GM18861 (cell line): ENCODE measurements around the gene HOXD1.

Source experiments
- ATAC-seq: cut with Tn5 transposase; IDR thresholded peaks from one replicate; pipeline ENCODE4 v1.9.1; 2021; ENCODE audit not compliant: unreplicated experiment

The HOXD1 gene

DNA sequence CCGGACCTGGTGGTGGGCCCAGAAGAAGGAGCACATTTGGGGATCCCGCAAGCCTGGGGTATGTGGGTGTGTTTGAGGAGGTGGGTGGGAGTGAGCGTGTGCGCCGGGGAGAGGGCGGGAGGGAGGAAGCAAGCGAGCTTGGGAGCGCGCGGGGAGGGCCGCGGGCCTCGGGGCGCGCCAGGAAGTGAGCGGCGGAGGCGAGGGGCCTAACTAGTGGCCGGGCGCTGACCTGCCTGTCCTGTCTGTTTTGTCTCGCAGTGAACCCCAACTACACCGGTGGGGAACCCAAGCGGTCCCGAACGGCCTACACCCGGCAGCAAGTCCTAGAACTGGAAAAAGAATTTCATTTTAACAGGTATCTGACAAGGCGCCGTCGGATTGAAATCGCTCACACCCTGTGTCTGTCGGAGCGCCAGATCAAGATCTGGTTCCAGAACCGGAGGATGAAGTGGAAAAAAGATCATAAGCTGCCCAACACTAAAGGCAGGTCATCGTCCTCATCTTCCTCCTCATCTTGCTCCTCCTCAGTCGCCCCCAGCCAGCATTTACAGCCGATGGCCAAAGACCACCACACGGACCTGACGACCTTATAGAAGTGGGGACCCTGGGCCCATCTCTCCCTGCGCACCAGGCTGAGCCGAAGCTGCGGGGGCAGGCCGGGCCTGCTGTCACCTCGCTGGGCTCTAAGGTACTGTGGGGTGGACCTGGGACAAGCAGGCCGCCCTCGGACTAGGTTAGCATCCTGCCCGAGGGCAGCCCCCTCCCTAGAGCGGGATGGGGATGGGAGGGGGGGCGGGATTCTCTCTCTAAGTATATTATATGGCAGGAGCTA, 35.9 kb upstream of the HOXD1 start:
- no peak for ATAC-seq

DNA sequence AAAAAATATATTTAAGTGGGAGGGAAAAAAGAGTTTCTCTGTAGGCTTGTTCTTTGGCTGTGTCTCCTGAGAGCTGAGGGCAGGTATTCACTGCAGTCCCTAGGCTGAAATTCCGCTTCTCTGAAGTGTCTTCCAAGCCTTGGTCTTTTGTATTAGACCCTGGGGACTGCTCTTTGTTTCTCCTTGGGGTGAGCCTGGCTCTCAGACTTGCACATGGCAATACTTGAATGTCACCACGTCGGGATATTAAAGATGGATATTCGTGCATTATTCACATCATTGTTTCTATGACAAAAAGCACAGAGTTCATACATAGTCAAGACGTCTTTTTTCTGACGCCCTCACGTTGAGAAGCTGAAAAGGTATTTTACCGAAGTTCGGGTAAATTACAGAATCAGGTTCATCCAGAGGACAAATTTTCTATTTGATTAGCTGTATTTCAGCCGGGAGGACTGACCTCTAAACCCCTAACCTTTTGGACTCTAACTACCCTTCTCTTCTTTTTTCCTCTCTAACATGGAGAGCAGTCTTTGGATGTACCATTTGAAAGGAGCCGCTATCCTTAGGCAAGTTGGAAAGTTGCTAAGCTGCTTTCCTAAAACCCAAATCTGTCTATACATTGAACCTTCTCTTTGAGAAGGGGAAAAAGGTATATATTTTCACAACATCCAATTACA, 33.8 kb upstream of the HOXD1 start:
- ATAC-seq, result no peak

DNA sequence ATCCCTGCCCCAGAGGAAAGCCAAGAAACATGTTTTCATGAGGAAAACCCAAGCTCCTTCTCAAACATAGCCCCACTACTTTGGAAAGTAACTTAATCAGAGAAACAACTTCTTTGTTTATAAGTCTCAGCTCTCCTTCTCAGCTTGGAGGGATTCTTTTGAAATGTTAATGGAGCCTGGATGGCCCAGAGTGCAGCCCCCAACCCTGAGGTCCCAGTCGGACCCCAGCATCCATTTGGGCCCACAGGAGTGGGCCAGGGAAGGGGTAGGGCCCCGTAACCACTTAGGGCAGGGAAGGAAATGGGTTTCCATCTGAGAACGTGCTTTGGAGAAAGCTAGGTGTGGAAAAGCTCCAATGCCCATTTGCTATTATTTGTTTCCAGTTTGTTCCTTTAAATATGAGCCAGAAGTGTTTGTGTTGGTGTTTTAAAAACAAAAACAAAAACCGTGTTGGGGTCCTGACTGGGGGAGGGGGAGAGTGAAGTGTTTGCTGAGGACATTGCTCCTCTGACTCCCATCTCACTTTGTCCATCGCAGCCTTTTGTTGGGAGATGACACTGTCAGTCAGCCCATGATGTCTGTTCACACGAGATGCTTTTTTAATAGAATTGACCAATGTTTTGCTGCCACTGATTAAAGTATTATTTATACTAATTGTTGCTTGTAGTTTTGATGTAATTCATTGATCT, 33.0 kb upstream of the HOXD1 start:
- no peak for ATAC-seq

DNA sequence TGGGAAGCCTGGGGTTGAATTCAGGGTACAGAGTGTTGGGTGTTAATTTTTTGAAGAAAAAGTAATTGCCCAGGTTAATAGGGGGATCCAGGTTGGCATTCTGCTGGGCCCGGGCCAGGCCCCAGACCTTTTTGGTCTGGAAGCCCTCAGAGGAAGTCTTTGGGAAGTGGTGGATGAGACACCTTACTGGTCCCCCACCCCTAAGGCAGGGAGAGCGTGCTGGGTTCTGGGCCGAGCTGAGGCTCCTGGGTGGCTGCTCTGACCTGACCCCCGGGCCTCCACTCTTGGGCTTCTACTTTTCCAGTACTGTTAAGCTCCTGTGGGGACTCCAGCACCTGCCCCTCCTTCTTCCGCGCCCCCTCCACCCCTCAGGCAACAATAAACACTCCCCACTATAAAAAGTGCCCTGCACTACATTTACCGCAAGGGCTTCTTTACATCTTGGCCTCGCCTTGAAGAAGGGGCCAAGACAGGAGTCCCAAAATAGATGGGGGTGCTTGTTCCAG, 32.1 kb upstream of the HOXD1 start:
- ATAC-seq, result no peak

DNA sequence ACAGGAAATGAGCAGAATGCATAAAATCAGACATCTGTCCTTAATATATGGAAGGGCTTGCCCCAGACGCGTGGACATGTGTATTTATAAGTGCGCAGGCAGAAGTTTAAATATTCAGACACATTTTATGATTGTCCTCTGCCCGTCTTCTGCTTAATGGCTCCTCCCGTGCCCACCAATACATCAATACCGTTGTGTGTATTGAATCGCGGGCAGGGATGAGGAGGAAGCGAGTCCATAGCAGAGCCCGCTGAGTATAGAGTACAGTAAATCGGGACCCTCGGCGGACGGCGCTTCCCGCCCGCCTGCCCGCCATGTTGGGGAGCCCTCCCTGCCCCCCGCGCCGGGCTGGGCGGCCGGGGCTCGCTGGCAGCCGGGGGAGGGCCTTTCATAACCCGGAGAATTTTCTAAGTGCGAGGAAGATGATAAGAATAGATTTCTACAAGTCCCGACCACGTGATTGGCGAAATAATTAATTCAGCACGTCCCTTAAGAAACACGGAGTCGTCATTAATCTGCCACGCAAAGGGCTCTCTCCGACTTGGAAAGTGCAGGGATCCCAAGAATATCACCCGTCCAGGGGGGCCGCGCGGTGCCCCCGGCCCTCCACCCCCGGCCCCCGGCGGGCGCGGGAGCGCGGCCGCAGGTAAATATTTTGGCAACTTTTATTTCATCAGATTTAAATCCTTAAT, 31.5 kb upstream of the HOXD1 start, which contains the start of gene HOXD3:
TSS of gene HOXD3 (plus strand) at position 501 of the 692 bp plus-strand sequence. CDS start 11,808 bp downstream, outside the sequence.
- ATAC-seq, result no peak

DNA sequence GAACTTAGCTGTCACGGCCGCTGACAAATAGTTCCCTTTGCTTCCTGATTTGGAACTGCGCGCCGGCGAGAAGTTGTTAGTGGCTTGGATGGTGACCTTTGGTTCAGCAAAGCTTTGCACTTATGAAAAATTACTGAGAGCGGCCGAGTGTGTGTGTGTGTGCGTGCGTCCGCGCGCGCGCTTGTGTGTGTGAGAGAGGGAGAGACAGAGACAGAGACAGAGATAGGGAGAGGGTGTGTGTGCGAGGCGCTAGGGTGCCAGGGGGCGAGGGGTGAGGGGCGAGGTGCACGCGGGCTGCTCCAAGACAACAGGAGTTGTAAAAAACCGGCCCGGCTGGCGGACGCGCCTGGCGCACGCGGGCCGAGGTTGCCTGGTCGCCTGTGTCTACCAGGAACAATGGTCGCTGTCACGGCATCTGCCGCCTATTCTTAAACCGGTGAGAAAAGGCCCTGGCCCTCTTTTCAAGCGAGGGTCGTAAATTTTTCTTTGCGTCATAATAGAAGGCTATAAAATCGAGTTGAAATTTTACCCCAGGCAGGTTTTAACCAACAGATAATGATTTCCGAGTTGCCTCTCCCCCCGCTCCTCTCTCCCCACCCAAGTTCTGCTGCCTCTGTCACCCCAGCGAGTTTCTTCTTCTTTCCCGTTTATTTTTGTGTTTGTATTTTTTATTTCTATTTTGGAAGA, 30.8 kb upstream of the HOXD1 start:
- ATAC-seq, result no peak

DNA sequence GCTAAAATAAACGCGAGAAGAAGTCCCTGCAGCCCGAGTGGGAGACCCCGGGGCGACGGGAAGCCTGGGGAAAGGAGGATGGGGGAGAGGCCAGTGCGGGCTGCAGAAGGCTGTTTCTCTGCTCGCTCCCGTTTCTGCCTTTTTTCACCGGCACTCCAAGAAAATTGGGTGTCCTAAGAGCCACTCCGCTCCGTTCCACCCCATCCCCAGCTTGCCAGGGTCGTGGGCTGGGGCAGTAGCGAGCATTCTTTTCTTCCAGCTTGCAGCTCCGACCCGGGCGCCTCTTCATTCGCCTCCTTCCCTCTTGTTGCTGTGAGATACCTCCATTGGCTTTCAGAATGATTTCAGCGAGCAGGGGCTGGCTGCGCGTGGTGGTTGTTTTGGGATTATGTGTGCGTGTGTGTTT, 30.3 kb upstream of the HOXD1 start:
- no peak for ATAC-seq

DNA sequence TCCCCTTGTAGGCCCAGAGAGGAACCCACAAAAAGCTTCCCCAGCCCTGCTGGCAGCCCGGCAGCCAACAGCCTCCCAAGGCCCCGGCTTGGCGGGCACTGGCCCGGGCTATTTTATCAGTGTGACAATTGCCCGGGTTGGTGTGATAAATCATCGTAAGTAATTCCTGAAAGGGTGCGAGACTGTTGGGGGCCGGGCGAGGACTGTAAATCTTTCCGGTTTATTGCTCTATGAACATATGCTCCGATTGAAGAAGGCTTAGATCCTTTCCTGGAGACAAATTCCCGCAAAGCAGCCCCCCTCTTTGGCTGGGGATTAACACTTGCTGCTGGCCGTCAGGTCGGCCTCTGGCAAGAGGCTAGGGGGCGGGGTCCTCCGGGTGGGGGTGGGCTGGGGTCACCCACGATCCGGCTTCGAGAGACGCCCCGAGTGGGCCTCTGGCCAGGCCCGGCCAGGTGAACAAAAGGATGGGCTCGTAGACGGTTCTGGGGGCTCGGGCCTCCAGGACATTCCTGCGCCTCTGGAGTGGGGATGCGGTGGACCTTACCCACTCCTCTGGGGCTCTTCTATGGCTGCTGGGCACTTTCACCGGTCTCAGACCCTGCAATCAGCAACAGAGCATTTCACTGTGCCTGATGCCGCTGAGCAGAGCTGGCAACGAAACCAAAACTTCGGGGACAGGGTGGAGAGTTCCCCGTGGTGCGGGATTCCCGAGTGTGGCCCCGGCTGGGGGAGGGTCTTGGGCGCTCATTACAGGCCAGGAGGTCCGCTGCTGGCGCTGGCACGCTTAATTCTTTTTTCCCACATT, 29.4 kb upstream of the HOXD1 start:
- ATAC-seq, result no peak

DNA sequence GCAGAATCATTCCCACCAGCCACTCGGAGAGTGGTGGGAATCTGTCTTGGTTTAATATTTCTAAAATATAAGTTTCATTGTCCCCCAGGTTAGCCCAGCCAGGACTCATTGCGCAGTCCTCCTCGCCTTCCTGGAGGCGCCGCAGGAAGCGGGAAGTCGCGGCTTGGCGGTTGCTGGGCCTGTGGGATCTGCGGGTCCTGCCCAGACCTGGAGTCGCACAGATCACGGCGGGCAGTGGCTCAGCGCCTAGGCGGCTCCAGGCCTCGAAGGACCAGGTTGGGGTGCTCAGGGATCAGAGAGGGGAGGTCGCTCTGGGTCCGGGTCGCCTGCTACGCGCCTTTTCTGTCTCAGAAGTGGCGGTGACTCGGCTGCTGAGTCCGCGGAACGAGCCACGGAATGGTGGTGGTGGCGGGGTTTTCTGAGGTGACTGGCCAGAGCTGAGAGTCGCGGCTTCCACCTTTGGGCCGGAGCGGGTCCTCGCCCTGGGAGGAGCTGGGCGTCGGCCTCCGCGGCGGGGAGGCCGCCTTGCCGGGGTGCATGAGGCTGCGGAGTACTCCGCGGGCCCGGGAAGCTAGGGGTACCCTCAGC, 28.7 kb upstream of the HOXD1 start:
- no peak for ATAC-seq

DNA sequence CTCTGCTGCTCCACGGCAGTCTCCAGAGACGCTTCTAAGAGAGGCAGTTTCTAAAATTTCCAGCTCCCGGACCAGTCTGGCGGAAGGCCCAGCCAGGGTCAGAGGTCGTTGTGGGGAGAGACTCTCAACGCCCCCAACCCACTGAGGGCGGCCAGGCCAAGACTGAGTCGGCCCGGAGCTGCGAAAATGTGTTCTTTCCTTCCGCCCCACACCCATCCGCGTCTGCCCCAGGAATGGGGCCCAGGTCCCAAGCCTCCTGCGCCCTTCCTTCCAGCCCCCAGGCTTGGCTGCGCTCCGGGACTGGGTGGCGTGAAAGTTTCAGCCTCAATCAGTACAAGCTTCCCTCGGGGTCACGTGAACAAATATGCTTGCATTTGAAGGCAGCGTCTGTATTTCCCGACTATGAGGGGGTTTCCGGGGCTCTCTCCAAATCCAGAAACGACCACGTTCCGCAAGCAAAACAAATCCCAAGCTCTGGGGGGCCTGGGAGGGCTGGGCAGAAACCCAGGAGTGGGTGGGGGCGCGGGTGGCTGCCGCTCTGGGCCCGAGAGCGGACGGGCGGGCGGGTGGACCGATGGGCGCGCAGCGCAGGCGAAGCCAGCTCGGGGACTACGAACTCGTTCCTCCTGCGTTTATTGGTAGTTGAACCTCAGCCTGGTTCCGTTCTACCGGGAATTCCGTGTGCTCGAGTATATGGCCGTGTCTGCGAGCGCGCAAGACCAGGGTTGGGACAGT, 28.1 kb upstream of the HOXD1 start:
- no peak for ATAC-seq

DNA sequence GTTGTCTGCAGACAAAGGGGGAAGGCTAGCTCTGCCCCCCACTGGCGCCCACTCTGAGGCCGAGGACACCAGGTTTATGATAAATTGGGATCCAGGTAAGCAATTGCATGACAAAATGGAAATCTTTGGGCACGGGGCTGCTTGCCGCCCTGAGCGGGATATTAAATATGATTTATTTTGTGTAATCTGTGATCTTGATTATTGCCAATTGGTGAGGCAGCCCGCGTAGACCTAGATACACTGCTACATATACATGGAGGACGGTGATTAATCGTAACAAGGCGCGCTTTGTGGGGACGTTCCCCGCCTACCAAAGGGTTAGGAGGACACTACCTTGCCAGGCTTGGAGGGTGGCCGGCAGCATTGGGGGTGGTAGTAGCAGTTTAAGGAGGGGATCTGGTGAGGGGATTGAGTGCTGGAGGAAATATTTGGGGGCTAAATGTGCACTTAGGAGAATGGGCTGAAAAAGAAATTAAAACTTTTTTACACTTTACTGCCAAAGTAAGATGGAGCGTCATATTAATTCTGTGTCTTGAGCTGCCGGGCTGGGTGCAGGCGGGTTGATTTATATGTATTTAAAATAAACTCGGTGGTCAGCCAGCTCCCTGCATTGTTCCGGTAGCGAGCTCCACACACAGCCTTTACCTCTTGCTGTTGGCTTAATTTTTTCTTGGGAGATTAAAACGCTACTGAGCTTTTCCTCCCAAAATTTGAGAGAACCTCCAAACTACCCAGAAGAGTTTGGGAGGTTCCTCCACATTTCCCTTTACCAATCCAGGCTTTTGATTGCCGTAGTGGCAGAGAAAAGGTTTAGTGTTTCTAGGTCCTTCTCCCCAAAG, 27.3 kb upstream of the HOXD1 start:
- no peak for ATAC-seq

DNA sequence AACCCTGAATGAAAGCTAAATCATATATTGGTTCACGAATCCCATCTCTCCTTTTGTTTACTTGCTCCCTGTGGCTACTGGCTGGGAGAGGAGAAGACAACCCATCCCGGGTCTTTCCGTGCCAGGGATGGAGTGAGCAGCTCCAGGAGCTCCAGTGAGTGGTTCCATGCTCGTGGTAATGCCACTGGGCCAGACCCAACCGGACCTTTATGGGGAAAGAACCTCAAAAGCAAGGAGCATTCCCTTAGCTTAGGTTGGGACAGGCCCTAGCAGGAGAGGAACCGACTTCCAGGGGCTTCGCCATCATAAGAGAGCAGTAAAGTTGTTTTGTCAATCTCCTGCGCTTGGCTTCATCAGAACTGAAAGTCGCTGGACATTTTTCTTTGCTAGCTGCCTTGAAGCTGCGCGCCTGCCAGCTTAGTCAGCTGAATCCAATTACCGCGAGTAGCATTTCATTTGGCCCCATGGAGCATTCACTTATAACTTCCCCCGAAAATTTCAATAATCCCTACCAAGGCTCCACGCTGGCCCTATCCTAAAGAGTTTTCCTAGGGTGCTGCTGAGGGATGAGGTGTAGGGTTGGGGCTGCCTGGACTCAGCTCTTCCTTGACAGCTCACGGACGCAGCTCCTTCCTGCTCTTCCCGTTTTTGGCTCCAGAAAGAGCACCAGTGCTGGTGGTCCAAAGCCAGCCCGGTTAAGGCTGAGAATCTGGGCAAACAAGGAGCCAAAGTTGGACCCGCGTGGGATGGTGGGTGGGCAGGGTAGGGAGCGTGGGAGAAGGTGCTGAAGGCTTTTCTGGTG, 26.4 kb upstream of the HOXD1 start:
- ATAC-seq, result no peak

DNA sequence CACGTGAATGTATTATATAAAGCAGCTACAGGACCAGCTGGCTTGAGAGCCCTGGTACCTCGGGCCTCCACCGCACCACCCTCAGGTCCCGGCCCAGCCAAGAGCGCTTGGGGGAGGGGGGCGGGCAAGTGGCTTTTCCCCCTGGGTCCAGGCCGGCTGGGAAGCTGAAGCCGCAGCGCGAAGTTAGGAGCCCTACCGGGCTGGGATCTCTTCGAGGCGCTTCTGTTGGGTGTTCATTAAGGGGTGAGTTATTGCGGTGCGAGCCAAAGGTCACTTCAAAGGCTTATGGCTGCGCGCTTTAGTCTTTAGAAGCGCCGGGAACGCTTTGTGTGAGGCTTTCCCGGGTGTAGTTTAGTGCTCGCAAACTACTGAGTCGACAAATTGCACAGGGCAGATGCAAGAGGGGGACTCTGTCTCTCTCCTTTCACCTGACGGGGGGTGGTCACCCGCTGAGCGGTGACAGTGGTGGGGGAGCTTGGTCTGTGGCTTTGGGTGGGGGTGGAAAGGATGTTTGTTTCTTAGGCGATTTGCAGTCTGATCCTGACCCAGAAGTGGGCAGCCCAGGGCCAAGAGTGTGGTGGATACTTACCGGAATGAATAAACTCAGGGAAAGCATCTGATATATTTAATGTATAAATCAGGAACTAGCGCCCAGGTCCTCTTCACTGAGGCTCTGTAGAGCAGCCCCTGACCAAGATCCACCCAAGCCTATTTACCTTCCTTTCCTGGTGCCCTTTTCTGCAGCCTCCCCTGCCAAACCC, 25.4 kb upstream of the HOXD1 start:
- ATAC-seq, result no peak

DNA sequence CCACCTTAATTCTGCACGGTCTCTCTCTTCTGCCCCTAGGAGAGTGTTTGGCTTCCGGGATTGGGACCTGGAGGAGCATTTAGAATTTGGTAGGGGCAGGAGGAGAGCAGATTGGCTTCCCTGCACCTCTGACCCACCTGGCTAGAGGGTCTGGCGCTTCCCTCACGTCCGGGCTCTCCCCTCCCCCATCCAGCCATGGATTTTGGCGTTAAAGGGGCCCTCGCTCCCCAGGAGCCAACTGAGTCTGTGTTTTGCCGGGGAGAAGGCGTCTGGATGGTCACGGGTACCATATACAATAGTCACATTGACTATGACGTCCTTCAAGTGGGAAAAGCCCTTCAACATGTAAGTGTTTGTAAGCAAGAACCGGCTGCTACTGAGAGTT, 24.8 kb upstream of the HOXD1 start:
- ATAC-seq, result no peak

DNA sequence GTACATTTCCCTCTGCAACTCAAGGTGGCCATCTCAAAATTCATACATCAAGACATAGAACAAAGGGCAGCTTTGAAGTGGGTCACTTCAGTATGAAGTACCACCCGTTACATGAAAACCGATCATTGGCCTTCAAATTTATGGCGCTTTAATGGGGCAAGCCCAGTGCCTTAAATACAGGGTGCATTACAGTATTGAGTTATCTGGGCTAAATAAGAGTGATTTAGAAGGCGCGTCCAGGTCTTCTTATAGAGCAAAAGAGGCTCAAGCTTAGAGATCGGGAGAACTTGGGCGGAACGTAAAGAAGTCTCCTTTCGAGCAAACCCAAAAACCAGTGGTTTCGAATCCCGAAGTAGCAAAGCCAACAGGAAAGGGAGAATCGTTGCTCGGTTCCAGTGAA, 24.3 kb upstream of the HOXD1 start:
- ATAC-seq, result no peak
